CD4-positive, alpha-beta T cell (primary cell): ENCODE measurements around the gene MSGN1. TPM values are rescaled to one million over a fixed set of nuclear protein-coding genes. Genes with fewer than 3 reads are reported as not detected.

Source experiments
- ATAC-seq: fragments of 200-7000 bp; cut with Tn5 transposase; one replicate; pipeline ENCODE4 v1.10.0; 2022; ENCODE audit warnings: mild to moderate bottlenecking; ENCODE audit not compliant: poor library complexity
- CTCF ChIA-PET: fragments of 350-600 bp; sonication (Branson Sonifier 250); formaldehyde crosslinking; loops from one replicate; lab custom pipeline; 2021; ENCODE audit warnings: antibody characterized with exemption, inconsistent platforms; lab: Charles Lee
- POLR2A ChIA-PET: fragments of 350-600 bp; sonication (Branson Sonifier 250); formaldehyde crosslinking; loops from one replicate; lab custom pipeline; 2021; ENCODE audit warnings: antibody characterized with exemption, inconsistent platforms; lab: Charles Lee
- DNase-seq, 14 experiments: peaks; one replicate each; pipeline ENCODE4 v3.0.0-alpha.2; 2013 to 2020; ENCODE audit warnings: mixed read lengths in 2 of 14
- H3K27ac ChIP-seq, 2 donors: one replicate each; pipeline versions ENCODE4 v1.5.1 to v1.7.0; 2013; ENCODE audit warnings: low read length in 2 of 2, low read depth in 1 of 2, mild to moderate bottlenecking in 1 of 2
- H3K27me3 ChIP-seq, 2 experiments: 1 replicate in 1 of 2; 2 replicates in 1 of 2; pipeline versions ENCODE4 v1.6.1 to v1.7.0; 2013; ENCODE audit warnings: low read length in 2 of 2, control low read depth in 1 of 2, mild to moderate bottlenecking in 1 of 2, moderate library complexity in 1 of 2; ENCODE audit not compliant: insufficient read depth in 2 of 2, control insufficient read depth in 1 of 2
- H3K36me3 ChIP-seq: one replicate; pipeline ENCODE4 v1.6.1; 2013; ENCODE audit warnings: low read length, control low read depth; ENCODE audit not compliant: insufficient read depth
- H3K4me1 ChIP-seq: one replicate; pipeline ENCODE4 v1.6.1; 2013; ENCODE audit warnings: low read length, control low read depth; ENCODE audit not compliant: insufficient read depth
- H3K4me3 ChIP-seq: one replicate; pipeline ENCODE4 v1.5.1; 2013; ENCODE audit warnings: mild to moderate bottlenecking, low read length, moderate library complexity
- H3K9me3 ChIP-seq, 2 experiments: 1 replicate in 1 of 2; 2 replicates in 1 of 2; pipeline versions ENCODE4 v1.6.1 to v1.7.0; 2013; ENCODE audit warnings: low read length in 2 of 2, mild to moderate bottlenecking in 2 of 2, control low read depth in 1 of 2, moderate library complexity in 1 of 2; ENCODE audit not compliant: control insufficient read depth in 1 of 2, insufficient read depth in 1 of 2
- H3K27ac Mint-ChIP-seq: one replicate; pipeline ENCODE4 v1.8.0; 2020; ENCODE audit warnings: mixed read lengths
- H3K27me3 Mint-ChIP-seq: one replicate; pipeline ENCODE4 v1.8.0; 2021; ENCODE audit warnings: mixed read lengths
- H3K36me3 Mint-ChIP-seq: one replicate; pipeline ENCODE4 v1.8.0; 2021; ENCODE audit warnings: low read depth, mixed read lengths
- H3K4me1 Mint-ChIP-seq: one replicate; pipeline ENCODE4 v1.8.0; 2021; ENCODE audit warnings: low read depth, mixed read lengths
- H3K4me3 Mint-ChIP-seq: one replicate; pipeline ENCODE4 v1.8.0; 2020; ENCODE audit warnings: mild to moderate bottlenecking, mixed read lengths
- H3K9me3 Mint-ChIP-seq: one replicate; pipeline ENCODE4 v1.8.0; 2020; ENCODE audit warnings: mixed read lengths
- intact Hi-C, 2 experiments: fragments of 100-400 bp; cut with DNase I in 1 of 2; cut with micrococcal nuclease in 1 of 2; formaldehyde crosslinking; loops; one replicate each; pipeline versions ENCODE4 v1.15.1 to v1.9.0; 2023 to 2025; cut with DNase I, micrococcal nuclease
- total RNA-seq, 174 experiments: library from RNA in 2 of 174; stranded (reverse) in 2 of 174; gene quantifications; one replicate each; pipeline ENCODE4 v1.2.3 and lab custom pipeline; 2021 to 2026
- TF ChIP-seq, protein P1 (sequence below): fragments of 200-600 bp; IDR thresholded peaks from one replicate; pipeline ENCODE4 v1.8.0; 2022; ENCODE audit warnings: antibody characterized with exemption, mild to moderate bottlenecking

The MSGN1 gene
- total RNA-seq, 2 experiments from 2014 or later = not detected

DNA sequence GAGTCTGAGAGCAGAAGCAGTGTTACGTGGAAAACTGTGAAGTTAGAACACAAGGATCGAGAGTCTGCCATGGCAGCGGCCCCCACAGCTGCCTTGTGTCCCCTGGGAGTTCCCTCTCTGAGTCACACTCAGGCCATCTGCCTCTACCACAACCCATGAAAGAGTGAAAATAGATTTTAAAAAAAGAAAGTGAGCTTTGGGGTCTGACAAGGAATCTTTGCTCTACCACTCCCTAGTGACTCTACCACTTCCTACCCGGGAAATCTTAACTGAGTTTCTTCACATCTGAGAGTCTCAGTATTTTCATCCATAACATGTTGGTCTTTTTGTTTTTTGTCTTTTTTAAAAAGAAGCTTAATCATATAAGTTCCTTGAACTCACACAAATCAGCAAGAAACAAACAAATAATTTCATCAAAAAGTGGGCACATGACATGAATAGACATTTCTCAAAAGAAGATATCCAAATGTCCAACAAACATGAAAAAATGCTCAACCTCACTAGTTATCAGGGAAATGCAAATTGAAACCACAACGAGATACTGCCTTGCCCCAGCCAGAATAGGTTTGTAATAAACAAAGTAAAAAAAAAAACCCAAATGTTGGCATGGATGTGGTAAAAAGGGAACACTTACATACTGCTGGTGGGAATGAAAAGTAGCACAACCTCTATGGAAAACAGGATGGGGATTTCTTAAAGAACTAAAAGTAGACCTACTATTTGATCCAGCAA lies 2.4 kb upstream of the MSGN1 start:
- no peak for ATAC-seq
- H3K27ac Mint-ChIP-seq = no peak overlapping the region
- no peak overlapping the region for H3K4me3 Mint-ChIP-seq

GRCh38 chr2:17814601-17815000 lies 1.7 kb upstream of the MSGN1 start:
- TF ChIP-seq, protein P1, sequence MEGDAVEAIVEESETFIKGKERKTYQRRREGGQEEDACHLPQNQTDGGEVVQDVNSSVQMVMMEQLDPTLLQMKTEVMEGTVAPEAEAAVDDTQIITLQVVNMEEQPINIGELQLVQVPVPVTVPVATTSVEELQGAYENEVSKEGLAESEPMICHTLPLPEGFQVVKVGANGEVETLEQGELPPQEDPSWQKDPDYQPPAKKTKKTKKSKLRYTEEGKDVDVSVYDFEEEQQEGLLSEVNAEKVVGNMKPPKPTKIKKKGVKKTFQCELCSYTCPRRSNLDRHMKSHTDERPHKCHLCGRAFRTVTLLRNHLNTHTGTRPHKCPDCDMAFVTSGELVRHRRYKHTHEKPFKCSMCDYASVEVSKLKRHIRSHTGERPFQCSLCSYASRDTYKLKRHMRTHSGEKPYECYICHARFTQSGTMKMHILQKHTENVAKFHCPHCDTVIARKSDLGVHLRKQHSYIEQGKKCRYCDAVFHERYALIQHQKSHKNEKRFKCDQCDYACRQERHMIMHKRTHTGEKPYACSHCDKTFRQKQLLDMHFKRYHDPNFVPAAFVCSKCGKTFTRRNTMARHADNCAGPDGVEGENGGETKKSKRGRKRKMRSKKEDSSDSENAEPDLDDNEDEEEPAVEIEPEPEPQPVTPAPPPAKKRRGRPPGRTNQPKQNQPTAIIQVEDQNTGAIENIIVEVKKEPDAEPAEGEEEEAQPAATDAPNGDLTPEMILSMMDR = no peak
- no peaks in the 10 kb centered on the region for H3K27me3 ChIP-seq
- Mint-ChIP-seq H3K9me3 (no peaks in the 10 kb centered on the region), H3K27ac (no peak overlapping the region), H3K36me3 (no peaks in the 10 kb centered on the region), H3K4me1 (no peaks in the 10 kb centered on the region), H3K4me3 (no peak overlapping the region), H3K27me3 (peaks cover 27% of the 10 kb centered on the region)
- intact Hi-C loops = no loop called here
- no peaks in the 10 kb centered on the region for H3K9me3 ChIP-seq
- no peak overlapping the region for H3K4me3 ChIP-seq
- POLR2A ChIA-PET = no interaction called here
- CTCF ChIA-PET = no interaction called here
- no peak overlapping the region for H3K27ac ChIP-seq
- no peak for DNase-seq
- H3K36me3 ChIP-seq = no peaks in the 10 kb centered on the region
- H3K4me1 ChIP-seq = no peaks in the 10 kb centered on the region
- no peak for ATAC-seq

More for the DNA sequence above, 2.4 kb upstream of the MSGN1 start:
- Mint-ChIP-seq H3K36me3 (no peaks in the 10 kb centered on the region), H3K27me3 (peaks cover 27% of the 10 kb centered on the region), H3K4me1 (no peaks in the 10 kb centered on the region), H3K9me3 (no peaks in the 10 kb centered on the region)
- intact Hi-C loops = no loop called here
- Histone ChIP-seq H3K36me3 (no peaks in the 10 kb centered on the region), H3K4me3 (no peak overlapping the region), H3K9me3 (no peaks in the 10 kb centered on the region), H3K4me1 (no peaks in the 10 kb centered on the region), H3K27me3 (no peaks in the 10 kb centered on the region), H3K27ac (no peak overlapping the region)
- peak in 2 of 14 experiments; percentile 17 to 18 for DNase-seq
- ChIA-PET POLR2A (interaction anchor here (0.6 kb wide), 1 partner anchor 1830 kb away, joined by 4 read pairs; no protein-coding TSS in a partner anchor), CTCF (no interaction called here)
- TF ChIP-seq, protein P1 = no peak

DNA sequence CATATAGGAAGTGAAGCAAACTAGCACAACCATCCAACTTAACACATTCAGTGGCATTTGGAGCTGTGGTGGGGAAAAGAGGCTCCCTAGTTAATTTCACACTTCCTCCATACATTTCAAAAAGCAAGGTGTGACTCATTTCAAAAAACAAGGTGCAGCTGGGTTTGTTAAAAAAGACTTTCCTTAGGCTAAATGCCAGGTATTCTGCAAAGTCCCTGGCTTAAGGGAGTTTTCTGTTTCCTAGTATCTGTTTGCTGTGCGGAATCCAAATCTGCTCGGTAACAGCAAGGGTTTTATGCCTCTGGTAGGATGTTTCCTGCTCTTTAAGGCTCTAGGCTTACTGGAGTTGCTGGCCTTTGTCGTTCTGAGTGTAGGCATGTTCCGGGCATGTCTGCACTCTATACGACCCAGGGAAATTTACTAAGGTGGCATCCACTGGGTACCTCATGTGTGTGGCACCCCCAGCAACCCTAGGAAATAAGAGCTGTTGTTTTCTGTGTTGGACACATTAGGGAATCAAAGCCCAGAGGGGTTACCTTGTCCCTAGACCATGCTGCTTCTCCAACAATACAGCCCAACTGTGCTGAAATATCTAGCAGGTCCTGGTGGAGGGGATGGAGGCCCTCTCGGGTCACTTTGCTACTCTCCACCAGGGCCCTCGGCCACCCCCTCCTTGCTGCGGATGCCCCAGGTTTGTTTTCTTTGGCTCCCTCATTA lies 634 bp upstream of the MSGN1 start:
- H3K4me3 Mint-ChIP-seq = no peak overlapping the region
- no peak overlapping the region for H3K27ac ChIP-seq
- POLR2A ChIA-PET = no interaction called here

More for the DNA sequence above, 634 bp upstream of the MSGN1 start:
- Histone ChIP-seq H3K27me3 (no peaks in the 10 kb centered on the region), H3K4me1 (no peaks in the 10 kb centered on the region), H3K9me3 (no peaks in the 10 kb centered on the region), H3K36me3 (no peaks in the 10 kb centered on the region), H3K4me3 (no peak overlapping the region)
- ATAC-seq (no peak), DNase-seq (no peak)
- H3K4me1 Mint-ChIP-seq = no peaks in the 10 kb centered on the region
- CTCF ChIA-PET = no interaction called here
- H3K27ac Mint-ChIP-seq = no peak overlapping the region
- peaks cover 27% of the 10 kb centered on the region for H3K27me3 Mint-ChIP-seq
- H3K9me3 Mint-ChIP-seq = no peaks in the 10 kb centered on the region
- H3K36me3 Mint-ChIP-seq = no peaks in the 10 kb centered on the region
- TF ChIP-seq, protein P1 = no peak
- intact Hi-C loops = no loop called here
